ENCODE data around the gene REXO5. TPM values are rescaled to one million over a fixed set of nuclear protein-coding genes. Genes with fewer than 3 reads are reported as not detected.
A peak's percentile ranks its signal among the peaks of the same experiment; 100 is the strongest.

The REXO5 gene
- total RNA-seq, 2 experiments from 2014 or later: 26.5 to 38.9 TPM

- Histone ChIP-seq H4K20me1 (ENCODE audit: insufficient read depth, low read length) (peaks cover 9% of the 10 kb centered on the region; the same call in 1 of the 2 replicates), H3K9me3 (ENCODE audit: low read length) (no peaks in the 10 kb centered on the region), H3K79me2 (ENCODE audit: insufficient read depth, low read depth, low read length) (peaks cover 27% of the 10 kb centered on the region; the same call in 1 of the 2 replicates), H3K27ac (ENCODE audit: low read depth, low read length, poor library complexity, severe bottlenecking) (no peak overlapping the region), H3K4me3 (ENCODE audit: low read depth, low read length, poor library complexity, severe bottlenecking) (peak overlapping the region; percentile 75), H3K4me1 (ENCODE audit: insufficient read depth, low read length, poor library complexity, severe bottlenecking) (peaks cover 38% of the 10 kb centered on the region), H3K36me3 (ENCODE audit: insufficient read depth, low read length) (peaks cover 39% of the 10 kb centered on the region), H3K9me2 (ENCODE audit: insufficient read depth, low read length) (no peaks in the 10 kb centered on the region), H3K4me2 (ENCODE audit: low read length) (peak overlapping the region; percentile 91), H2AFZ (ENCODE audit: low read length) (no peak overlapping the region)
- BruUV-seq (replicated peaks): no TSS peak
- DNase-seq (ENCODE audit: low spot score): no peak
- intact Hi-C loops (cut with micrococcal nuclease; ENCODE audit: unreplicated experiment): no loop called here
- TF ChIP-seq EZH2phosphoT487 (IDR thresholded peaks at IDR 0.05; ENCODE audit: borderline replicate concordance, low read depth, low read length): no peak
- TF ChIP-seq CTCF (conservative IDR thresholded peaks at IDR 0.05; ENCODE audit: low read length): no peak
- ChIA-PET CTCF (ENCODE audit: unreplicated experiment) (no interaction called here), POLR2A (interaction anchor here (0.7 kb wide), 1 partner anchor 1343 kb away, joined by 6 read pairs; the partner anchor contains the start of gene VPS35L)
These were observed 92.7 kb downstream of the REXO5 start for GRCh38 chr16:20899071-20899470.

Small RNA genes within 50 kb of the gene (small RNA-seq; reads per million reads assigned to genes)
- gene RF00618 (not detected), gene RNU6-944P (0.42 reads per million)

Other genes with a start within 250 kb of the REXO5 start
- gene ACSM2B, start 230.2 kb upstream of the REXO5 start, total RNA-seq (2014; rRNA removed; shearing (Covaris generic)): not detected in 2 replicates
- gene ACSM2B, start 230.2 kb upstream of the REXO5 start, total RNA-seq (2022): not detected in 2 replicates
- gene ACSM1, start 108.8 kb upstream of the REXO5 start, total RNA-seq (2014; rRNA removed; shearing (Covaris generic)): not detected in 2 replicates
- gene ACSM1, start 108.8 kb upstream of the REXO5 start, total RNA-seq (2022): not detected in 2 replicates
- gene THUMPD1, start 64.7 kb upstream of the REXO5 start, total RNA-seq (2014; rRNA removed; shearing (Covaris generic)): 45.4 and 48.2 TPM in 2 replicates
- gene THUMPD1, start 64.7 kb upstream of the REXO5 start, total RNA-seq (2022): 47.4 and 48.3 TPM in 2 replicates
- gene ACSM3, start 42.5 kb upstream of the REXO5 start, total RNA-seq (2014; rRNA removed; shearing (Covaris generic)): 2.4 and 4.5 TPM in 2 replicates
- 2.8 and 4.0 TPM in 2 replicates for gene ACSM3, start 42.5 kb upstream of the REXO5 start, total RNA-seq (2022)
- 34.3 and 48.0 TPM in 2 replicates for gene ERI2, start 55 bp upstream of the REXO5 start, total RNA-seq (2014; rRNA removed; shearing (Covaris generic))
- 39.7 and 41.8 TPM in 2 replicates for gene ERI2, start 55 bp upstream of the REXO5 start, total RNA-seq (2022)
- gene DCUN1D3, start 93.8 kb downstream of the REXO5 start, total RNA-seq (2014; rRNA removed; shearing (Covaris generic)): 3.1 and 3.3 TPM in 2 replicates
- 4.5 and 5.1 TPM in 2 replicates for gene DCUN1D3, start 93.8 kb downstream of the REXO5 start, total RNA-seq (2022)
- 24.0 and 24.3 TPM in 2 replicates for gene LYRM1, start 94.2 kb downstream of the REXO5 start, total RNA-seq (2014; rRNA removed; shearing (Covaris generic))
- gene LYRM1, start 94.2 kb downstream of the REXO5 start, total RNA-seq (2022): 23.3 and 24.0 TPM in 2 replicates